Endometrium (tissue), 2 donors: ENCODE measurements around the gene DBI.
"Not testable (repeated sequence)": the region's sequence is repeated elsewhere in the genome, so short reads cannot be mapped to it uniquely, and the experiment has no call there.

Experiments used
- FAIRE-seq: peaks from 2 replicates; lab custom pipeline; 2012; peaks lifted over from hg19 to GRCh38; lab: Jason Lieb, UNC
- donor health status: control.
- donor health status: control.

DBI gene

DNA sequence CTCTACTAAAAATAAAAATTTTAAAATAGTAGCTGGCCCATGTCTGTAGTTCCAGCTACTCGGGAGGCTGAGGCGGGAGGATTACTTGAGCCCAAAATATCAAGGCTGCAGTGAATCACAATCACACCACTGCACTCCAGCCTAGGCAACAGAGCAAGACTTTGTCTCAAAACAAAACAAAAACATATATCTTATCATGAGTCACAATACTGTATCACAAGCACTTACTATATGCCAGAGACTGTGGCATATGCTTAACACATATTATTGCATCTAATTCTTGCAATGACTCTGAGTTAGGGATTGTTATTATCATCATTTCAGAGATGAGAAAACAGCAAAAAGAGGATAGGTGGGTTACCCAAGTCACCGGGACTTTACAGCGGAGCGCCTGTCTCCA lies 35.3 kb downstream of the DBI start:
- FAIRE-seq, result no peak

DNA sequence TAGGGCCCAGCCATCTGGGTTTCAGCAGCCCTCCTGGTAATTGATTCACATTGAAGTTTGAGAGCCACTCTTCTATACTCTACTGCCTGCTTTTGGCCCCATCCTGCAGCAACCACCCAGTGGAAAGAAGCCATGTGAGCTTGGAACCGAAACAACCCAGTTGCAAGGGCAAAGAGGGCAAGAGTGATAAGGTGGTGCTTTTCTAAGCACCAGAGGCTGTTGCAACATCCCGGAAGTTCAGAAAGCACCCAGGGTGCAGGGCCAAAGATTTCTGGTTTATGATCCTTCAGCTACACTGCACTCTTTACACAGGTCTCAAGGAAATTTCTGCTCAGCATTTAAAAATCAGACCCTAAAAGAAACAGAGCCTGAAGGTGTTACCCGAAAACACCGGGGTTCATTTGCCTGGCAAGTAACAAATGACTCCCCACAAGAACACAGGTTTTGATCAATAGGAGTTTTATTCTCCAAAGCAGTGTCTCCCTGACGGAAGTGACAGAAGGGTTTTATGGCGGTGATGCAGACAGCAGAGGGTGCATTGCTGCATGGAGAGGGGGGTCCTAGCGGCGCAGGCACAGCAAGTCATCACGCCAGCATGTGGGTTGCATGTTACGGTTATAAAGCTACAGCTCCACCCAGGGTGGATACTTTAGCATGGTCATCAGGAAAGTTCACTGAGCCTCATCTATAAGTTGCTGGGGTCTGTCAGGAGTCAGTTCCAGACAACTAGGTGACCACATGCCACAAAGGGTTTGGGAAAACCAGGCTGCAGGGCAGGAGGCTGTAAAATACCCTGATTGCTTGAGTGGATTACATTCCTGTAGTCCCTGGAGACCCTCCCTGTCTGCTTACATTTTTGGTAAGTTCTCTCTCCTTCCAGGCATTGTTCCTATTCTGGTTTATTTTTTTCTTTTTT lies 36.1 kb downstream of the DBI start:
- no peak for FAIRE-seq

DNA sequence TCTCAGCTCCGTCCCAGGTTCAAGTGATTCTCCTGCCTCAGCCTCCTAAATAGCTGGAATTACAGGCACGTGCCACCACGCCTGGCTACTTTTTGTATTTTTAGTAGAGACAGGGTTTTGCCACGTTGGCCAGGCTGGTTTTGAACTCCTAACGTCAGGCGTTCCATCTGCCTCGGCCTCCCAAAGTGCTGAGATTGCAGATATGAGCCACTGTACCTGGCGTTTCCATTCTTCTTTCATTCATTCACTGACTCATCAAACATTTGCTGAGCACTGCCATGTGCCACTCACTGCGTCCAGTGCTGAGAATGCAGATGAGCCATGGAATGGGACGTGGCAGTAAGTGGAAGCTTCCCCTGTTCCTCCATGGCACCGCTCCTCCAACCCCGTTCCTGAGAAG lies 36.8 kb downstream of the DBI start:
- FAIRE-seq, result not testable (repeated sequence)

DNA sequence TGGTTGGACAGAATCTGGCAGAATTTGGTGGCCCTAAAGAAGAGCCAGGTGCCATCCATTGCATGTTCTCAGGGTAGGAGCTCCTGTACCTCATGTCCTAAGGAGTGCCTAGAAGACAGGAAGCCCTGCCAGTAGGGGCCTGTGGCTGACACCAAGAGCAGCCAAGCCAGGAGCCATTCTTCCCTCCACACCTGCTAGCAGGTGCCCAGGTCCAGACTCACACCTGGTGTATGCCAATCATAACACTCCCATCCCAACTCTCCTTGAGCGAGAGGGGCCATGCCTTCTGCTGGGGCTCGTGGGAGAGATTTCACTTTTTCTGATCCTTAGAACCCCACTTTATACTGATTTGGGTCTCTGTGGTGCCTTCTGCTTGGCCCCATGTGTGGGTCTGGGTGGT lies 38.4 kb downstream of the DBI start:
- FAIRE-seq, result no peak

DNA sequence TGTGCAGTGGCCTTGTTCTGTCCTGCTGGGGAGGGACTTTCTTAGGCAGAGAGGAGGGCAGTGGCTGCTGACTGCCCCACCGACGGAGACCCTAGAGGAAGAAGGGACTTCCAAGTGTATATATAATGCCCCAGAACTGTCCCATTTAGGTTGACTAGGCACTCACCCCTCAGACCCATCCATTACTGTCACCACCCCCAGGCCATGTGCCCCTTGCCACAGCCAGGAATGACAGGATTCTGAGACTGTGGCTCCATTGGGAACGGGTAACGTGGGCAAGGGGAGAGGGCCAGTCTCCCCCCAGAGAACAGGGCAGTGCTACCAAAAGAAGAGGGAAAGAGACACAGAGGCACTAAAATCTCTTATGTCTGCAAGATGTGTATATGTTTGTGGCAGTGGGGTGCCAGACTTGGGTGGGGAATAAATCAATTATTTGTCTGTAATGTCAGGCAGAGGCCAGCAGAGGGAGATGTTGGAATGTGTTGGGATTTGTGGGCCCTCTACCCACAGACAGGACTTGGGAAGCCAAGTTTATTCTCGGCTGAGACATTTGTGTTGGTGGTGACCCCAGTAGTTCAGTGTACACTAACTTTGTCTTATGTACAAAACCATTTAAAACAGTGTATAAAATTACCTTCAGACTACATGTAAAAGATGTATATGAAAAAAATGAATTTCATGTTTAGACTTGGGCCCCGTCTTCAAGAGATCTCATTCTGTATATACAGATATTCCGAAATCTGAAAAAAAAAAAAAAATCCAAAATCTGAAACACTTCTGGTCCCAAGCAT lies 40.8 kb downstream of the DBI start:
- FAIRE-seq, result peak; percentile 66

DNA sequence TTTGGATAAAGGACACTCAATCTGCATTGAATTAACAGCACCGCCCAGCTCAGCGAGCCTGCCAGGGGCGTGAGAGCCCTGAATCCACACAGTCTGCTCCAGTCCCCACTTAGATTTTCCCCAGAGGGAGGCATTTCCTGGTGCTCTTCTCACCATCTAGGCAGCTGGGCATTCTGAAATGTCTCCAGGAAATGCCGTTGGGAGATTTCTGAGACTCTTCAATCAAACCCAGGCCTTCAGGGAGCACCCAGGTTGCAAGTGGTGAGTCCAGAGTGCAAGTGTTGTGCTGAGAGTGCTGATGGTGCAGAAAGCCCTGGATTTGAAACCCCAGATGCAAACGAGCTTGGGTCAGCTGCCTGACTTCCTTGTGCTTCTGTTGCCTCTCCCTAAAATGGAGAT lies 41.4 kb downstream of the DBI start:
- no peak for FAIRE-seq

DNA sequence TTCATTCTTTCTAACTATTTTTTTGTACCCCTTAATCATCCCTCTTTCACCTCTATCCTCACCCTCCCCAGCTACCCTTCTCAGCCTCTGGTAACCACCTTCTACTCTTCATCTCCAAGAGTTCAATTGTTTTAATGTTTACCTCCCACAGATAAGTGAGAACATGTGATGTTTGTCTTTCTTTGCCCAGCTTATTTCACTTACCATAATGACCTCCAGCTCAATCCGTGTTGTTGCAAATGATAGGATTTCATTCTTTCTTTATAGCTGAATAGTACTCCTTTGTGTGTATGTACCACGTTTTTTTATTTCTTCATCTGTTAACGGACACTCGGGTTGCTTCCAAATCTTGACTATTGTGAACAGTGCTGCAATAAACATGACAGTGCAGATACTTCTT lies 42.7 kb downstream of the DBI start:
- no peak for FAIRE-seq

DNA sequence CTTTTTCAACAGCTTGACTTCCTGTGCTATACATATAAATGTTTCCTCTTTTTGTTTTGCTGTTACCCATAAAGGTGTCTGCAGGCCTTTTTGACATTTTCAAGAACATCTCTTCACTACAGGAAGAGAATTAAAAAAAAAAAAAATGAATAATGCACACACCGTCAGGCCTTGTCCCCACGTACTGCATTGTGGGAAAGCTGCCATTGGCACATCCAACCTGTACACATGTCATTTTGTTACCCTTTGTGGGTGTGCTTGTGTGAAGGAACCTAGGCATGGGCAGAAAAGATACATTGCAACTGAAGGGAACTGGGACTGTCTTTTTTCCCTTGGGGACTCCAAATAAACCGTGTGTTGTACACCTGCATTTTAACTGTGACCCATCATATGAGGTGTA lies 48.1 kb downstream of the DBI start:
- no peak for FAIRE-seq

DNA sequence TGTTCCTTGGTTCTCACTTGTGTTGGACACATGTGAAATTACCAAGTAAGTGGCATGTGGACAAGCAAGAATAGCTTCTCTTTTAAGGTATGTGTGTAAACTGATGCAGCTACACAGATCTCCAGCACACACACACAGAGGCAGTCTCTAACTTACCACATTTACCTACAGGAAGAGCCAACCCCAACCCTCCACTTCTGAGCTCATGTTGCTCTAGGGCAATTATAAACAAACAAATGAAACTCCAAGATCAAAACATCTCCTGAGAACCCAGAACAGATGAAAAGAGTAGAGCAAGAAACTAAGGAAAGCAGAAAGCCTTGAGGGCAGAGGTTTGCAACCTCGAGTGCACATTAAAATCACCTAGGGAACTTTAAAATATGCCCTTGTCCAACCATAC lies 48.9 kb downstream of the DBI start:
- no peak for FAIRE-seq

DNA sequence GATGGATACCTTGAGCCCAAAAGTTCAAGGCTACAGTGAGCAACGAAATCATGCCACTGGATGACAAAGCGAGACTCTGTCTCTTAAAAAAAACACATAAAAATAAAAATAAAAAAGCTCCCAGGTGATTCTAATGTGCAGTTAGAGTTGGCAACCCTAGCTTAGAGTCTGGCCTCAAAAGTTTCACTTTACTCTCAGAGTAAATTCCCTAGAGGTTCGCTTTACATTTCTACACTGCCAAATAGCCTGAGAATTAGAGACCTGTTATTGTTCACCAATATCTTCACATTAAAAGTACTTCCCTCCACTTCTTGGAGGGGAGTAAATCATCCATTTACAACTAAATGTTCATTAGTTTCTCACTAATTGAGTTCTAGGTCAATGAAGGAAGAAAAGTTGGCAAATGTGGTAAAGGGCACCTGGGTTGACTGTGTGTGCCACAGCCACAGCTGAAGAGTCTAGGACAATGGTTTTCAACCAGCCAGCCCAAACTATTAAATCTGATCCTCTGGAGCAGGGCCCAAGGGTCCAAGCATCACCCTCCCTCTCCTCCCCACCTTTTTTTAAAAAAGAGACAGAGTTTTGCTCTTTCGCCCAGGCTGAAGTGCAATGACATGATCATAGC lies 49.6 kb downstream of the DBI start:
- FAIRE-seq, result no peak

DNA sequence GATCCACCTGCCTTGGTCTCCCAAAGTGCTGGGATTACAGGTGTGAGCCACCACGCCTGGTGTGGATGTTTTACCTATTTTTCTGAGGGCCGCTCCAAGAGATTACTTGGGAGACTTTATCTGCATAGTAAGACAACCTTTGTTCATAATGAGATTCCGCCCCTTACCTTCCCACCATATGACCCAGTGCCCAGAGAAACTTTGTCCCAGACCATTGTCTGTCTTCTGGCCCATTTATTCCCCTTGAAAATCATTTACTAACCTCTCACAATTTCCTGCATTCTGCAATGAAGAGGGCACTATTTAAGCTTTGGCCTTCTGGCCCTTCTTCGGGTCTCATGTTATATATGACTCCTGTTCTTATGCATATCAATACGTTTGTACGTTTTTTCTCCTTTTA lies 51.1 kb downstream of the DBI start:
- FAIRE-seq, result no peak

DNA sequence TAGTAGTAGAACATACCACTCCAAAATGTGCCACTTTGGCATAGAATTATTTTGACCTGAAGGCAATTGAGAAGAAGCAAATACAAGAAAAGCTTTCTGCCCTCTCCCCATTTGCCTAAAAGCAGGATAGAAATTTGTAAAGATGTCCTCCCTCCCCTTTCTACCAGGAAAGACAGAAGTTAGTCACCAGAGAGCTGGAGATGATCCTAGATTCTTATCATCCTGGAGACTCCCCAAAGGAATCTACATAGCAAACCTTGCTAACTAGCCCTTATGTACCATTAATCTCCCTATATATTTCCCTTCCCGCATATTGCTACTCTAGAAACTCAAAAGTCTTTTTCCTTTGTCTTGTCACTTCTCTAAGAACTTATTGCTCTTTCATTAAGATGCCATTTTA lies 52.3 kb downstream of the DBI start:
- FAIRE-seq, result no peak

DNA sequence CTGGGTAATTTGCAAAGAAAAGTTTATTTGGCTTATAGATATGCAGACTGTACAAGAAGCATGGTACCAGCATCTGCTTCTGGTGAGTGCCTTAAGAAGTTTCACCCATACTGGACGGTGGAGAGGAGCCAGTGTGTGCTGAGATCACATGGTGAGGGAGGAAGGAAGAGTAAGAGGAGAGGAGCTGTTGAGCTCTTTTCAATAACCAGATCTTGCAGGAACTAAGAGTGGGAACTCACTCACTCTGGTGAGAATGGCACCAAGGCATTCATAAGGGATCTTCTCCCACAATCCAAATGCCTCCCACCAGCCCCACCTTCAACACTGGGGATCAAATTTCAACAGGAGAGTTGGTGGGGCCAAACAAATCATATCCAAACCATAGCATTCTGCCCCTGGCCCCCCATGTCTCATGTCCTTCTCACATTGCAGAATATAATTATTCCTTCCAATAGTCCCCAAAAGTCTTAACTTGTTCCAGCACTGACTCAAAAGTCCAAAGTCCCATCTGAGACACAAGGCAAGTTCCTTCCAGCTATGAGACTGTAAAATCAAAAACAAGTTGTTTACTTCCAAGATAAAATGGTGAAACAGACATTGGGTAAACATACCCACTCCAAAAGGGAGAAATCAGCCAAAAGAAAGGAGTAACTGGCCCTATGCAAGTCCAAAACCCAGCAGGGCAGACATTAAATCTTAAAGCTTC lies 53.2 kb downstream of the DBI start:
- no peak for FAIRE-seq

DNA sequence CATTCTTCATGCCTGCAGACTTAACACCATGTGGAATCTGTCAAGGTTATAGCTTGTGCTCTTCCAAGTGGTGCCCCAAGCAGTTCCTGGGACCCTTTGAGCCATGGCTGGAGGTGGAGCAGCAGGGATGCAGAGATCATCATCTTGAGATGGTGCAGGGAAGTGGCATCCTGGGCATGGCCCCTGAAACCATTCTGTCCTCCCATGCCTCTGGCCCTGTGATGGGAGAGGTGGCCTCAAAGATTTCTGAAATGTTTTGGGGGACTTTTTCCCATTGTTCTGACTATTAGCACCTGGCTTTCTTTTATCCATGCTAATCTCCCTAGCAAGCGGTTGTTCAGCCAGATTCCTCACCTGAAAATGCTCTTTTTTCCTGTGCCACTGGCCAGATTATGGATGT lies 54.5 kb downstream of the DBI start:
- no peak for FAIRE-seq

DNA sequence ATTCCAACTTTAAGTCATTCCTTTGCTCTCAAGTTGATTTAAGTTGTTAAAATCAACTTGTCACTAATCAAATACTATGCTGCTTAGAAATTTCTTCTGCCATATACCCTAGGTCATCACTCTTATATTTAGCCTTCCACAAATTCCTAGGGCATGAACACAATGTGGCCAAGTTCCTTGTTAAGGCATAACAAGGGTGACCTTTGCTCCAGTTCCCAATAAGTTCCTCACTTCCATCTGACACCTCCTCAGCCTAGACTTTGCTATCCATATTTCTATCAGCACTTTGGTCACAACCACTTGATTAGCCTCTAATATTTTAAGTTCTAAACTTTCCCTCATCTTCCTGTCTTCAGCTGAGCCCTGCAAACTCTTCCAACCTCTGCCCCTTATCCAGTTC lies 55.0 kb downstream of the DBI start:
- FAIRE-seq, result no peak
